GM18502 (cell line): ENCODE results near the gene MRPL50.
"Not testable (repeated sequence)": the region's sequence is repeated elsewhere in the genome, so short reads cannot be mapped to it uniquely, and the experiment has no call there.

Experiments used
- ATAC-seq: cut with Tn5 transposase; IDR thresholded peaks from one replicate; pipeline ENCODE4 v1.9.1; 2021; ENCODE audit warnings: mild to moderate bottlenecking; ENCODE audit not compliant: unreplicated experiment, poor library complexity

Gene MRPL50

DNA sequence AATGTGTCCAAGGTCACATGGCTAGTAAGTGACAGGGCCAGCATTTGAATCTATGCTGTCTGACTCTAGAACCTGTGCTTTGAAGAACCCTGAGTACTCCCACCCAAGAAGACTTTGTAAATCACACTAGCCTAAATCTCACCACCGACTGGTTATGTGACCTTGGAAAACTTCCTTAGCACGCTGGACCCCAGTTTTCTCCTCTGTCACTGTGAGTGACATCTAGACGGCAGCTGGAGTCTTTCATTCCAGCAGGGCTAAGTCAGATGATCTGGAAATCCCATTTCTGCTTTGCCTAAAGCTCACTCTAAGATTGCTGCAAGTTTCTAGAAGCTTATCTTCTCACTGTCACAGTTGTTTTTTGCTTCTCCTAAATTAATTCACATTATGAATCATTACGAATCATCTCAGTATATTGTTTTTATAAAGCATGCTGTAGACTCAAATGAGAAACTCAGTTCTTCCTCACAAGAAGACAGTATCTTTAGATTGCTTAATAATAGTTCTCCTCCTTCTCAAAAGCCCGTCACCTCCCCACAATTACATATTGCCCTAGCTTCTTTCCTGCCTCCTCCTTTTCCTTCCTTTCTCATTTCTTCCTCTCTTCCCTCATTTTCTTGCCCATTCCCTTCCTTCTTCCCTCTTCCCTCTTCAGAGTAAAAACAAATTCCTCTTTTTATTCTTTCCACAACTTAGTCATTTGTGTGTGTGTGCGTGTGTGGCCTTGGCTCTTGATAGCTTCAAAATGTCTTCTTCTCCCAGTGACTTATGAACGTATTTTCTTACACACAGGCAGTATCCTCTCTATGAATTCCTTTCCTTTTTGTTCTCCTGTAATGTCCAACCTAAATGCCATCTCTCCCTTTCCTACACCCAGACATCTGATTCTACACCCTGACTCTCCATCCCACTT lies 20.4 kb upstream of the MRPL50 start:
- ATAC-seq, result no peak

GRCh38 chr9:101417977-101418376 lies 19.6 kb upstream of the MRPL50 start:
- ATAC-seq, result no peak

- no peak for ATAC-seq
These were observed 19.0 kb upstream of the MRPL50 start for GRCh38 chr9:101417389-101417788.

DNA sequence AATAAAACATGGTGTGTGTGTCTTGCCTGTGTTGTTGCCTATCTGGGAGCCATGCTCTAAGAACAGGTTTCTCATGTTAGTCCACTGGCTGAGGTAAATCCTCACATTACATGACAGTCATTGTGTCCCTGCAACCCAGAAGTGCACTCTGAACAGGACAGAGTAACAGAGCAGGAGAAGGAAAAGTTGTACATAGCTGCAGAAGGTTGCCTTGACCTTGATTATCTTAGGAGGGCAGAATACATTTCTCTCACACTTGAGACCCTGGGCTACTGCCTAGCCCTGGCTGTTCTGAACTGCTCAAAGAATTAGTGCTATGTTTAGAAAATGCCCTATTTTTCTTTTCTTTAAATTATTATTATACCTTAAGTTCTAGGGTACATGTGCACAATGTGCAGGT lies 17.2 kb upstream of the MRPL50 start:
- no peak for ATAC-seq

GRCh38 chr9:101414839-101415238 lies 16.4 kb upstream of the MRPL50 start:
- ATAC-seq, result no peak

DNA sequence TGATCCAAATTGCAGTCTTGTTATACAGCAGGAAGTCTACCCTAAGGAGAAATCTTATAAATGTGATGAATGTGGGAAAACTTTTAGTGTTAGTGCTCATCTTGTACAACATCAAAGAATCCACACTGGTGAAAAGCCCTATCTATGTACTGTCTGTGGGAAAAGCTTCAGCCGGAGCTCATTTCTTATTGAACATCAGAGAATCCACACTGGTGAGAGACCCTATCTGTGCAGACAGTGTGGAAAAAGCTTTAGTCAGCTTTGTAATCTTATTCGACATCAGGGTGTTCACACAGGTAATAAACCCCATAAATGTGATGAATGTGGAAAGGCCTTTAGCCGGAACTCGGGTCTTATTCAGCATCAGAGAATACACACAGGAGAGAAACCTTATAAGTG lies 10.7 kb upstream of the MRPL50 start:
- ATAC-seq, result no peak

DNA sequence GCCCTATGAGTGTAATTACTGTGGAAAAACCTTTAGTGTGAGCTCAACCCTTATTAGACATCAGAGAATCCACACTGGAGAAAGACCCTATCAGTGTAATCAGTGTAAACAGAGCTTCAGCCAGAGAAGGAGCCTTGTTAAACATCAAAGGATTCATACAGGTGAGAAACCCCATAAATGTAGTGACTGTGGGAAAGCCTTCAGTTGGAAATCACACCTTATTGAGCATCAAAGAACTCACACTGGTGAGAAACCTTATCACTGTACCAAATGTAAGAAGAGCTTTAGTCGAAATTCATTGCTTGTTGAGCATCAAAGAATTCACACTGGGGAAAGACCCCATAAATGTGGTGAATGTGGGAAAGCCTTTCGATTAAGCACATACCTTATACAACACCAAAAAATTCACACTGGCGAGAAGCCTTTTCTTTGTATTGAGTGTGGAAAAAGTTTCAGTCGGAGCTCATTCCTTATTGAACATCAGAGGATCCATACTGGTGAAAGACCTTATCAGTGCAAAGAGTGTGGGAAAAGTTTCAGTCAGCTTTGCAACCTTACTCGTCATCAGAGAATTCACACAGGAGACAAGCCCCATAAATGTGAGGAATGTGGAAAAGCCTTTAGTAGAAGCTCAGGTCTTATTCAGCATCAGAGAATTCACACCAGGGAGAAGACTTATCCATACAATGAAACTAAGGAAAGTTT lies 10.1 kb upstream of the MRPL50 start:
- ATAC-seq, result no peak

GRCh38 chr9:101403516-101404285 lies 5.3 kb upstream of the MRPL50 start:
- no peak for ATAC-seq

- ATAC-seq, result no peak
These were observed 1.7 kb upstream of the MRPL50 start for GRCh38 chr9:101400120-101400519.

DNA sequence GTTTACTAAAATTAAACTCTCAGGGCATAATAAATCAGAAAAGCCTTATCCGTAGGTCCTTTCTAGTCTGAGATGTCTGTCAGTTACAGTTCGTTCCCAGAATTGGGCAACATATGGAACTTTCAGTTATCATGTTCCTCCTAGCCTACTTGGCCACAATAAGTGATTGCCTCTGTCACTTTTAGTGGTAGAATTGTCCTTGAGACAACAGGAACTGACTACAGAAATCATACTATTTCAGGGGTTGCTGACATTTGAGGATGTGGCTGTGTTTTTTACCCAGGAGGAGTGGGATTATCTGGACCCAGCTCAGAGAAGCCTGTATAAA lies 1.2 kb upstream of the MRPL50 start:
- no peak for ATAC-seq

GRCh38 chr9:101398930-101399642 lies 668 bp upstream of the MRPL50 start:
- peak; percentile 15 for ATAC-seq

DNA sequence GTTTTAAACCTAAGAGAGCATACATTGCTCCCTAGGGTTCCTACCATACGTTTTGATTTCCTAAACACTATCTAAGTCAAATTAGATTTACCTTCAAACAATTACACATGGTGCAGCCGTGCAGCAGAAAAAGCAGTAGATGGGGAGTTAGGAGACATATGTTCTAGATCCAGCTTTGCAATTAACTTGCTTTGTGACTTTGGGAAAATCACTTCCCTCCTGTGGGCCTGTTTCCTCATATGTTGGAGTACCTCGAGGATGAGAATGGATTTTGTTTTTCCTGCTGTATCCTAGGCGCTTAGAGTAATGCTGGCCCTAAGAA lies 711 bp downstream of the MRPL50 start:
- ATAC-seq, result no peak

DNA sequence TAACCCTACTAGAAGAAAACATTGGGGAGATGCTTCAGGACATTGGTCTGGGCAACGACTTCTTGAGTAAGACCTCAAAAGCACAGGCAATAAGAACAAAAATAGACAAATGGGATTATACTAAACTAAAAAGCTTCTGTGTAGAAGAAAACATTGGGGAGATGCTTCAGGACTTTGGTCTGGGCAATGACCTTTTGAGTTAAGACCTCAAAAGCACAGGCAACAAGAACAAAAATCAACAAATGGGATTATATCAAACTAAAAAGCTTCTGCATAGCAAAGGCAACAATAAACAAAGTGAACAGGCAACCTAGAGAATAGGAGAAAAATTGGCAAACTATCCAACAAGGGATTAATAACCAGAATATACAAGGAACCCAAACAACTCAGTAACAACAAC lies 3.7 kb downstream of the MRPL50 start:
- ATAC-seq, result no peak

GRCh38 chr9:101393135-101393534 lies 5.3 kb downstream of the MRPL50 start:
- no peak for ATAC-seq

DNA sequence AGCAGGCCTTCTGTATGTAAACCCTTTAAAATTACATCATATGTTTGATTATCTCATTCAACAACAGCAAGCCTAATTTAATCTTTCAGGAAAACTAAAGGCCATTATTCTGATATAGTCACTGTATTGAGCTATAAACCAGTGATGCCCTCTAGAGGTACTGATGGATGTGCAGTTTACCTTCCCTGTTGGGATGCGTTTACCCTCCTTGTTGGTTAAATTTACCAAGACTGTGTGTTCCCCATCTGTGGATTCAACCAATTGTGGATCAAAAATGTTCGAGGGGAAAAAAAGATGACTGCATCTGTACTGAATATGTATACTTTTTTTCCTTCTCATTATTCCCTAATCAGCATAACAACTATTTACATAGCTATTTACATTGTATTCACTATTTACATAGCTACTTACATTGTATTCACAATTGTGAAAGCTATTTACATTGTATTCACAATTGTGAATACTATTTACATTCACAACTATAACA lies 9.9 kb downstream of the MRPL50 start:
- ATAC-seq, result no peak

- ATAC-seq, result peak; percentile 92
These were observed 10.4 kb downstream of the MRPL50 start for GRCh38 chr9:101387871-101388506.

- not testable (repeated sequence) for ATAC-seq
These were observed 13.4 kb downstream of the MRPL50 start, which contains the start of gene BAAT for GRCh38 chr9:101384873-101385536. BAAT (minus strand) TSS chr9:101385006; CDS start chr9:101371404, 13,602 bp downstream.

DNA sequence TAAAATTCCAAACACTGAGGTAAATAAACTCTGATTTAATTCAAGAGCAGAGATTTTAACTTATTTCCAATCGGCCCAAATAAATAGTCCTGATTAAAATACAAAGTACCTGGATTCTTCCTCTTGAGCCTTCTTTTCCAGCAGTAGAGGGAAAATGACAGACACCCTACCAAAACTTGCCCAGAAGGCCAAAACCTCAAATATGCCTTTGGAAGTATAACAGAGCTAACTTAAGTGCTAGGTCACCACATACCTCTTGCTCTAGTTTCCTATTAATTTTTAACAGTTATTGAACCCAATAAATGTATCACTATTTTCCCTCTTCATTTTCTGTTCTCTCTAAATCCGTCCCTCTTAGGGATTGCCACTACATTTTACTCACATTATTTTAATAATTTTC lies 15.1 kb downstream of the MRPL50 start:
- no peak for ATAC-seq

DNA sequence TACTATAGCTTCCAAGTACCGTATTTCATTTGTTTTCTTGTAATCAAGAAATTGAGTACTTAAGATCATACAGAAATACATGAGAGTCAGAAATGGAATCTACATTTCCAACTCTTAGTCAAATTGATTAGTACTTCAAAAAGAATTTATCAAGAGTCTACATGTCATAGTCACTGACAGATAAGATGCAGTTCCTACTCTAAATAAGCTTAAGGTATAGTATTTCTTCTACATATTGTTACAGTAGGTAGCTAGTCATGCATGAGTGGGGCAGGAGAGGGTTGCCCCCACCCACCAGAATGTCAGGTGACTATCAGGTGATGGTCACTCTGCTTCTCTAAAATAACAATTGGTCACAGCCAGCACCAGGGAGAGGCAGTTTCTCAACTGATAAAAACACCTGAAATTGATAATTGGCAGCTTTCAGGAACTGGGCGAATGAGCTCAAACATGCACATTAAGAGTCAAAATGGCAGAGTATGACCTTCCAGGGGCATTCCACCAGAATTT lies 16.5 kb downstream of the MRPL50 start:
- ATAC-seq, result no peak
